ENCODE results near the gene PLA2G1B. TPM values are rescaled to one million over a fixed set of nuclear protein-coding genes. Genes with fewer than 3 reads are reported as not detected.

Gene PLA2G1B
- total and polyA plus RNA-seq, 11 donors, result 0.93 to 2.0 (median 1.5) TPM; not detected in 7

DNA sequence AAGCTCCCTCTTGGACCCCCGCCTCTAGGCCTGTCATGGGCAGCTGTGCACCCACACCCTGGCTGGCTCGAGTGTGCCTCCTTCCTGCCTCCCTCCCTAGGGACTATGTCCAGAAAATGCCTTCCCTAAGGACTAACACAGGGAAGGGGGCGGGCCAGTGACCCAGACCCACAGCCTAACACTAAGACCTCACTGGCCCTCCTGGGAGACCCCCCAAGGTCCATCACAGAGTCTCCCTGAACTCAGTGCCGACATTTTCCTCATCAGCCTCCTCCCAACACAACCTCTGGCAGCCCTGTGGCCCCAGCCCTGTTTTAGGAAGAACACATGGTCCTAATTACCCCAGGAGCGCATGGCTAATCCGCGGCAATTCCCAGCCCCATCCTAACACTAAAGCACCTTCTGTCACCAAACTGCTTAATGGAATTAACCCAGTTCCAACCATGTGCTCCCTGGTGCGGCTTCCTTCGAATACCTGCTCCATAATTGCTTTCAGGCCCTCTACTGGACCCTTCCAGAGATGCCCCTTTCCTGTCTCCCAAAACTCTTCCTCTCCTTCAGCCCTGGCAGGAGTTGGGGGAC is 35.8 kb upstream of the PLA2G1B start:
- no peak overlapping the region for H3K4me3 ChIP-seq
- H3K27me3 ChIP-seq, result peaks cover 0 to 42% (median 6%) of the 10 kb centered on the region in 9 donors
- no peak overlapping the region for H3K27ac ChIP-seq
- intact Hi-C loops (cut with DNase I), result no loop called here
- H3K36me3 ChIP-seq, result no peaks in the 10 kb centered on the region
- H3K4me1 ChIP-seq, result peaks cover 0 to 28% (median 5%) of the 10 kb centered on the region in 12 donors
- DNase-seq, result no peak
- TF ChIP-seq POLR2A (IDR thresholded peaks at IDR 0.05), result no peak
- TF ChIP-seq, protein P1, sequence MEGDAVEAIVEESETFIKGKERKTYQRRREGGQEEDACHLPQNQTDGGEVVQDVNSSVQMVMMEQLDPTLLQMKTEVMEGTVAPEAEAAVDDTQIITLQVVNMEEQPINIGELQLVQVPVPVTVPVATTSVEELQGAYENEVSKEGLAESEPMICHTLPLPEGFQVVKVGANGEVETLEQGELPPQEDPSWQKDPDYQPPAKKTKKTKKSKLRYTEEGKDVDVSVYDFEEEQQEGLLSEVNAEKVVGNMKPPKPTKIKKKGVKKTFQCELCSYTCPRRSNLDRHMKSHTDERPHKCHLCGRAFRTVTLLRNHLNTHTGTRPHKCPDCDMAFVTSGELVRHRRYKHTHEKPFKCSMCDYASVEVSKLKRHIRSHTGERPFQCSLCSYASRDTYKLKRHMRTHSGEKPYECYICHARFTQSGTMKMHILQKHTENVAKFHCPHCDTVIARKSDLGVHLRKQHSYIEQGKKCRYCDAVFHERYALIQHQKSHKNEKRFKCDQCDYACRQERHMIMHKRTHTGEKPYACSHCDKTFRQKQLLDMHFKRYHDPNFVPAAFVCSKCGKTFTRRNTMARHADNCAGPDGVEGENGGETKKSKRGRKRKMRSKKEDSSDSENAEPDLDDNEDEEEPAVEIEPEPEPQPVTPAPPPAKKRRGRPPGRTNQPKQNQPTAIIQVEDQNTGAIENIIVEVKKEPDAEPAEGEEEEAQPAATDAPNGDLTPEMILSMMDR (IDR thresholded peaks at IDR 0.05), result no peak
- 75 to 81% (median 79%) methylated on average over 9 of the region's 9 CpGs for WGBS, 4 donors
- H3K9me3 ChIP-seq, result no peaks in the 10 kb centered on the region
- no peak for ATAC-seq

DNA sequence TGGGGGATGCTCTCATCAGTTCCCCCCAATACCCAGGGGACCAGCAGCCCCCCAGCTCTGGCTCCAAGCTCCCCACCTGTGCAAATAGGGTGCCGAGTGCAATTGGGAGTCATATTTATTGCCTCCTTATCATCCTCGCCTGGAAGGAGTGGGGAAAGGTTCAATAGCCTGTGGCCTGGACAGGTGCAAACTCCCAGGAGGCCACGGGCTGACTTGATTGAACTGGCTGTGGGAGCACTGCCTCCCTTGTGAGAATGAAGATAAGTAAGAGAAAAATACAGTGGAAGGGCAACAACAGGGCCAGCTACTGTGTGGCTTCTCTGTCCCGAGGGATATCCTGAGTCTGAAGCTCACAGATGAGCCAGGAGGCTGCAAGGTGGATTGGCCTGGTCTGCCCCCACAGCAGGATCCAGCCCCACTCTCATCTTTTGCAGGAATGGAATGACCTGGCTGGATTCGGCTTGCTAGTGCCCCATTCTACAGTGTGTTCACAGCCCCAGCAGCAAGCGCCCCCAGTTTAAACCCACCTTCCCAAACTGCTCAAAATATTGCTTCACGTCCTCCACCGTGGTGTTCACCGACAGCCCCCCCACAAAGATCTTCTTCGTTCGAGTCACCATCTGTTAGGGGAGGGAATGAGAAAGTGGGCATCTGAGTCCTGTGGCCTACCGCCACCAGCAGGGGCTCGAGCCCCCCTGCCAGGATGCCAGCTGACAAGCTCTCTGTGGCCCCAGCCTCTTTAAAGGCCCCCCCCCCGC is 35.1 kb upstream of the PLA2G1B start:
- H3K36me3 ChIP-seq, result no peaks in the 10 kb centered on the region
- H3K9me3 ChIP-seq, result no peaks in the 10 kb centered on the region
- no peak overlapping the region for H3K4me3 ChIP-seq
- WGBS, 4 donors, result 84 to 89% (median 85%) methylated on average over 13 to 14 of the region's 14 CpGs
- ATAC-seq, result no peak
- DNase-seq, result no peak
- no peak overlapping the region for H3K27ac ChIP-seq
- intact Hi-C loops (cut with DNase I), result no loop called here
- H3K4me1 ChIP-seq, result peaks cover 0 to 23% (median 2%) of the 10 kb centered on the region in 12 donors
- TF ChIP-seq POLR2A (IDR thresholded peaks at IDR 0.05), result no peak
- TF ChIP-seq, protein P1 (IDR thresholded peaks at IDR 0.05), result no peak
- peaks cover 0 to 35% (median 0%) of the 10 kb centered on the region in 9 donors for H3K27me3 ChIP-seq

DNA sequence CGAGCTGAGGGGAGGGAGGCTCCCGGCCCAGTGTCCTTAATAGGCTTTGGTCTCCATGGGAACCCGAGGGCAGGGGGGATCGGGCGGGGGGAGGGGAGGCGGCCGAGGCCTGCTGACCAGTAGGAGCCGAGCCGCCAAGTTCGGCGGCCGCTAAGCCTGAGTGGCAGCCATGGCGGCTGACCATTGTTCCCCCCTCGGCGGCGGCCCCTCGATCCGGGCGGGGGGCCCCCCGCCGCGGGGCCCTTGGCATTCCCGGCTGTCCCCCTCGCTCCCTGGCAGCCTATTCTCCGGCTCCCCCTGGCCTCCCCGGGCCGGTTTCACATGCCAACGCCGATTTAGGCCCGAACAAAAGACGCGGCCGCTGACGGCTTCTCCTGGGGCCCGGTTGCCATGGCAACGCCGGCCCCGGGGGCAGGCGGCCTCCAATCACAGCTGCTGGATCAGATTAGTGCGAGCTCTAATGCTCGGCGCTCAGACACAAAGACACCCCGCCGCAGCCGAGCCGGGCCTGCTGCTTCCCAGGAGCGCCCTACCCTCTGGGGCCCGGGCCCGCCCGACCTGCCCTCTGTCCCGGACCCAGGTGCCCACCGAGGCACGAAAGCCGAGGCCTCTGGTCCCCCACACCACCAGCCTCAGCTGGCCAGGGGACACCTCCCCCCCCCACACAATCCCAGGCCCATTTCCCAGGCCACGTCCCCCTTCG is 34.1 kb upstream of the PLA2G1B start:
- TF ChIP-seq POLR2A (IDR thresholded peaks at IDR 0.05), result no peak
- TF ChIP-seq, protein P1 (IDR thresholded peaks at IDR 0.05), result no peak
- H3K9me3 ChIP-seq, result no peaks in the 10 kb centered on the region
- peak overlapping the region in 11 of 12 donors; percentile 4 to 55 (median 43) for H3K4me3 ChIP-seq
- H3K27me3 ChIP-seq, result peaks cover 0 to 24% (median 0%) of the 10 kb centered on the region in 9 donors
- intact Hi-C loops (cut with DNase I), result no loop called here
- peak in 3 of 4 donors; percentile 25 to 66 (median 33) for ATAC-seq
- 9 to 57% (median 18%) methylated on average over 3 to 56 of the region's 56 CpGs for WGBS, 4 donors
- H3K4me1 ChIP-seq, result peaks cover 0 to 18% (median 4%) of the 10 kb centered on the region in 12 donors
- peak overlapping the region in 7 of 12 donors; percentile 13 to 43 (median 30) for H3K27ac ChIP-seq
- DNase-seq, result peak; percentile 60 to 78 (median 67)
- peaks cover 0 to 4% (median 0%) of the 10 kb centered on the region in 9 donors for H3K36me3 ChIP-seq

DNA sequence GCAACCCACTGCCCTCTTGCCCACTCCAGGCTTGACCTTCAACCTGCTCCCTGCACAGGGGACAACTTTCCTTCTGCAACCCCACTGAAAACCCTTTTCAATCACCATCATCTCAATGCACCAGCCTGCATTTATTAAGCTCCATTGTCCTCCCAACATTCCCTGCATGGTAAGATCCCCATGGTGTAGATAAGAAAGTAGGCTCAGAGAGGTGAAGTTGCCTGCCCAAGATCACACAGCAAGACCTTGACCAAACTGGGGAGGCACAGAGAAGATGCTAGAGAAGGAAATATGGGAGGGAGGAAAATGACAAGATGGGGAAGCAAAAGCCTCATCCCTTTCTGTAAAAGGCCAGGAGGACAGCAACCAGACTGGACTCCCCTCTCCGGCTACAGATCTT is 31.5 kb upstream of the PLA2G1B start:
- WGBS, 4 donors, result 82 to 97% (median 92%) methylated on average over 1 of the region's 1 CpG
- H3K27me3 ChIP-seq, result peaks cover 0 to 24% (median 0%) of the 10 kb centered on the region in 9 donors
- H3K9me3 ChIP-seq, result no peaks in the 10 kb centered on the region
- peaks cover 0 to 18% (median 4%) of the 10 kb centered on the region in 12 donors for H3K4me1 ChIP-seq
- peaks cover 0 to 11% (median 0%) of the 10 kb centered on the region in 9 donors for H3K36me3 ChIP-seq
- no peak overlapping the region for H3K27ac ChIP-seq
- DNase-seq, result no peak
- H3K4me3 ChIP-seq, result no peak overlapping the region
- no peak for ATAC-seq
- no peak for TF ChIP-seq POLR2A (IDR thresholded peaks at IDR 0.05)
- TF ChIP-seq, protein P1 (IDR thresholded peaks at IDR 0.05), result no peak
- intact Hi-C loops (cut with DNase I), result no loop called here

Data from heart left ventricle (tissue), 16 donors.